AG09319 (cell line): ENCODE results near the gene NFIC.
"Not testable (repeated sequence)": the region's sequence is repeated elsewhere in the genome, so short reads cannot be mapped to it uniquely, and the experiment has no call there.

Experiments
- DNase-seq: peaks from one replicate; pipeline ENCODE4 v3.0.0-alpha.2; 2010; ENCODE audit warnings: low read depth; ENCODE audit errors: extremely low read depth
- CTCF ChIP-seq: IDR thresholded peaks from 2 replicates; pipeline ENCODE4 v1.5.1; 2011; ENCODE audit warnings: low read depth, mild to moderate bottlenecking, inconsistent platforms, low read length, moderate library complexity

NFIC gene

GRCh38 chr19:3389876-3390371 is 23.5 kb downstream of the NFIC start:
- TF ChIP-seq CTCF: no peak
- DNase-seq: no peak

DNA sequence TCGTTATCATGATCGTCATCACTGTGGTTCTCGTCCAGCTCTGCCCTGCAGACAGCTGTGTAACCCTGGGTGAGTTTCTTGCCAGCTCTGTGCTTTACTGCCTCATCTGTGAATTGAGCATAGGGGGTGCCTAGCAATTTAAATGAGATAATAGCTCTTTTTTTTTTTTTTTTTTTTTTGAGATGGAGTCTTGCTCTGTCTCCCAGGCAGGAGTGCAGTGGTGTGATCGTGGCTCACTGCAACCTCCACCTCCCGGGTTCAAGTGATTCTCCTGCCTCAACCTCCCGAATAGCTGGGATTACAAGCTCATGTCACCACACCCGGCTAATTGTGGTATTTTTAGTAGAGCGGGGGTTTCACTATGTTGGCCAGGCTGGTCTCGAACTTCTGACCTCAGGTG is 25.5 kb downstream of the NFIC start:
- DNase-seq: not testable (repeated sequence)

- DNase-seq: no peak
- no peak for TF ChIP-seq CTCF
These were observed 26.1 kb downstream of the NFIC start for GRCh38 chr19:3392480-3392879.

DNA sequence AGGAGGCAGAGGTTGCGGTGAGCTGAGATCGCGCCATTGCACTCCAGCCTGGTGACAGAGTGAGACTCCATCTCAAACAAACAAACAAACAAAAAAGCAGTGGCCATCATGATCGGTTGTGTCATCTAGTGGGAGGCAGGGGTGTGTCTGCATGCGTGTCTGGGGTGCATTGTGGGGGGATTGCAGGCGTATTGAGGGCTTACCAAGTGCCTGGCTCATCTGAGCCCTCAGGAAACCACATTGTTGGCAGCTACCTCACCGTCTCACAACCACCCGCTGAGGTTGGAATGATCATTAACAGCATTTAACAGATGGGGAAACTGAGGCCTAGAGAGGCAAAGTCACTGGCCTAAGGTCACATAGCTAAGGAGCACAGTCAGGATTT is 30.5 kb downstream of the NFIC start:
- TF ChIP-seq CTCF: no peak
- DNase-seq: no peak

- TF ChIP-seq CTCF: no peak
- no peak for DNase-seq
These were observed 31.1 kb downstream of the NFIC start for GRCh38 chr19:3397266-3398022.

- DNase-seq: no peak
- no peak for TF ChIP-seq CTCF
These were observed 31.9 kb downstream of the NFIC start for GRCh38 chr19:3398114-3398899.

DNA sequence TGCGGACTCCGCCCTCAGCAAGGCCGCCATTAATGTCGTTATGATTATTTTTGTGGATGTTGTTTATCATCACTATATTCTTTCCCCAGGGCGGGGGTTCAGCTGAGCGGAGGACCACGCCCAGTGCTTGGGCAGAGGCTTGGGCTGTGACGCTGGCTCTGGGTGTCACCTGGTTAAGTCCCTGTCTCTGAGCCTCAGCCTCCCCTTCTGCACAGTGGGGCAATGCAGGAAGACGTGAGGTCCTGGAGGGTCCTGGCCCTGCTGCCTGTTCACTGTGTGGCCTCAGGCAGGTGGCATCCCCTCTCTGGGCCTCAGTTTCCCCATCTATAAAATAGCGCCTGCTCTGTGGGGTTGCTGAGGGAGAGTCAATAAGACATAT is 32.5 kb downstream of the NFIC start:
- DNase-seq: no peak
- no peak for TF ChIP-seq CTCF

DNA sequence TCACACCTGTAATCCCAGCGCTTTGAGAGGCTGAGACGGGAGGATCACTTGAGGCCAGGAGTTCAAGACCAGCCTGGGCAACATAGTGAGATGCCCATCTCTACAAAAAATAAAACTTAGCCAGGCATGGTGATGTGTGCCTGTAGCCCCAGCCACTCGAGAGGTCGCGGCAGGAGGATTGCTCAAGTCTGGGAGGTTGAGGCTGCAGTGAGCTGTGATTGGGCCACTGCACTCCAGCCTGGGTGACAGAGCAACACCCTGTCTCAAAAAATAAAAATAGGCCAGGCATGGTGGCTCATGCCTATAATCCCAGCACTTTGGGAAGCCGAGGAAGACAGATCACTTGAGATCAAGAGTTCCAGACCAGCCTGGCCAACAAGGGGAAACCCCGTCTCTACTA is 32.9 kb downstream of the NFIC start:
- not testable (repeated sequence) for DNase-seq
